ENCODE results near the gene PSMA5. TPM values are rescaled to one million over a fixed set of nuclear protein-coding genes. Genes with fewer than 3 reads are reported as not detected.

PSMA5 gene
- total and polyA plus RNA-seq, 2 experiments from 2014 or later = 64.4 to 90.1 TPM

DNA sequence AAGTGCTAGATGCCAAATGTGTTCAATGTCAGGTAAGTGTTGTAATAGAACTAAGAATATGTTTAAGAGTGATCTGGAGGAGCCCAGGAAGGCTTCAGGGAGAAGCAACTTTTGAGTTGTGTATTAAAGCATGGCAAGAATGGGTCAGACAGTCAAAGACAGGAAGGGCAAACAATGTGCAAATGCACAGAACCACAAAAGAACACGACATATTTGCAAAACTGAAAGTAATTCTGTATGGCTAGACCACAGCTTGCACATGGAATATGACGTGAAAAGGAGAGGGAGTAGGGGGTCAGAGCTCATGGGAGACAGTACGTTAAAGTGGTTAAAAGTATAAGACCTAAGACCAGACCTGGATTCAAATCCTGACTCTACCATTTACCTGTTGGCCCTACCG is 21.4 kb downstream of the PSMA5 start:
- H2AFZ ChIP-seq = no peak overlapping the region

DNA sequence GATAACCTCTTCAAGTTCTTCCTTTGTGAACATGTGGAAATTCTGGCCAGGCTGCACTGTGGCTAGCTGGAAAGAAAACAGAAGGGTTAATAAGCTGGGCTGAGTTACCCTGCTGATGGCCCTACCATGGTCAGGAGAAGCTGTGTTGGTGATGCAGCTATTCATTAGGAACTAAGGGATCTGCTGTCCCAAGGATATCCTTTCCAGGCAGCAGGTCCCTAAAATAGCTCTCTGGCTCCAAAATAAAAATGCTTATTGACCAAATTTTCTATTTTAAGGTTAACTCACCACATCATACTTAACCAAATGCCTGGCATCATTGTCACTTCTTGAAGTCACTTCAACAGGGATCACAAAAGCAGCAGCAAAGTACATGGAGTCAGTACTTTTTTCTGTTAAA is 24.2 kb downstream of the PSMA5 start:
- Histone ChIP-seq H3K4me2 (no peak overlapping the region), H3K4me1 (ENCODE audit: insufficient read depth) (peaks cover 9% of the 10 kb centered on the region), H3K27ac (no peak overlapping the region), H3K9me3 (ENCODE audit: low read depth) (no peaks in the 10 kb centered on the region), H3K36me3 (replicated peaks; ENCODE audit: insufficient read depth, low read depth) (peaks cover 3% of the 10 kb centered on the region), H3K9me2 (replicated peaks; ENCODE audit: insufficient read depth) (no peaks in the 10 kb centered on the region), H3K27me3 (no peaks in the 10 kb centered on the region), H4K20me1 (ENCODE audit: insufficient read depth, poor library complexity, severe bottlenecking) (no peaks in the 10 kb centered on the region), H3K4me3 (no peak overlapping the region), H3K79me2 (peaks cover under 1% of the 10 kb centered on the region), H2AFZ (no peak overlapping the region)
- TF ChIP-seq EZH2phosphoT487 (IDR thresholded peaks at IDR 0.05; ENCODE audit: low read depth, severe bottlenecking, unreplicated experiment) = no peak
- TF ChIP-seq, protein P1, sequence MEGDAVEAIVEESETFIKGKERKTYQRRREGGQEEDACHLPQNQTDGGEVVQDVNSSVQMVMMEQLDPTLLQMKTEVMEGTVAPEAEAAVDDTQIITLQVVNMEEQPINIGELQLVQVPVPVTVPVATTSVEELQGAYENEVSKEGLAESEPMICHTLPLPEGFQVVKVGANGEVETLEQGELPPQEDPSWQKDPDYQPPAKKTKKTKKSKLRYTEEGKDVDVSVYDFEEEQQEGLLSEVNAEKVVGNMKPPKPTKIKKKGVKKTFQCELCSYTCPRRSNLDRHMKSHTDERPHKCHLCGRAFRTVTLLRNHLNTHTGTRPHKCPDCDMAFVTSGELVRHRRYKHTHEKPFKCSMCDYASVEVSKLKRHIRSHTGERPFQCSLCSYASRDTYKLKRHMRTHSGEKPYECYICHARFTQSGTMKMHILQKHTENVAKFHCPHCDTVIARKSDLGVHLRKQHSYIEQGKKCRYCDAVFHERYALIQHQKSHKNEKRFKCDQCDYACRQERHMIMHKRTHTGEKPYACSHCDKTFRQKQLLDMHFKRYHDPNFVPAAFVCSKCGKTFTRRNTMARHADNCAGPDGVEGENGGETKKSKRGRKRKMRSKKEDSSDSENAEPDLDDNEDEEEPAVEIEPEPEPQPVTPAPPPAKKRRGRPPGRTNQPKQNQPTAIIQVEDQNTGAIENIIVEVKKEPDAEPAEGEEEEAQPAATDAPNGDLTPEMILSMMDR (IDR thresholded peaks at IDR 0.05; ENCODE audit: poor library complexity) = no peak
- no peak for TF ChIP-seq EZH2 (IDR thresholded peaks at IDR 0.05; ENCODE audit: borderline replicate concordance)
- no peak for DNase-seq (ENCODE audit: low spot score)

More for the DNA sequence above, 21.4 kb downstream of the PSMA5 start:
- Histone ChIP-seq H3K9me3 (ENCODE audit: low read depth) (no peaks in the 10 kb centered on the region), H3K27ac (no peak overlapping the region), H3K4me3 (no peak overlapping the region), H3K4me2 (no peak overlapping the region), H3K9me2 (replicated peaks; ENCODE audit: insufficient read depth) (no peaks in the 10 kb centered on the region), H3K36me3 (replicated peaks; ENCODE audit: insufficient read depth, low read depth) (peaks cover 3% of the 10 kb centered on the region), H3K27me3 (no peaks in the 10 kb centered on the region), H3K79me2 (no peaks in the 10 kb centered on the region), H3K4me1 (ENCODE audit: insufficient read depth) (no peaks in the 10 kb centered on the region), H4K20me1 (ENCODE audit: insufficient read depth, poor library complexity, severe bottlenecking) (no peaks in the 10 kb centered on the region)
- TF ChIP-seq EZH2 (IDR thresholded peaks at IDR 0.05; ENCODE audit: borderline replicate concordance) (no peak), EZH2phosphoT487 (IDR thresholded peaks at IDR 0.05; ENCODE audit: low read depth, severe bottlenecking, unreplicated experiment) (no peak)
- TF ChIP-seq, protein P1 (IDR thresholded peaks at IDR 0.05; ENCODE audit: poor library complexity) = no peak
- DNase-seq (ENCODE audit: low spot score) = no peak
- WGBS (ENCODE audit: low lambda C conversion rate, missing lambda C conversion rate) = 94% methylated on average over 4 of the region's 4 CpGs

DNA sequence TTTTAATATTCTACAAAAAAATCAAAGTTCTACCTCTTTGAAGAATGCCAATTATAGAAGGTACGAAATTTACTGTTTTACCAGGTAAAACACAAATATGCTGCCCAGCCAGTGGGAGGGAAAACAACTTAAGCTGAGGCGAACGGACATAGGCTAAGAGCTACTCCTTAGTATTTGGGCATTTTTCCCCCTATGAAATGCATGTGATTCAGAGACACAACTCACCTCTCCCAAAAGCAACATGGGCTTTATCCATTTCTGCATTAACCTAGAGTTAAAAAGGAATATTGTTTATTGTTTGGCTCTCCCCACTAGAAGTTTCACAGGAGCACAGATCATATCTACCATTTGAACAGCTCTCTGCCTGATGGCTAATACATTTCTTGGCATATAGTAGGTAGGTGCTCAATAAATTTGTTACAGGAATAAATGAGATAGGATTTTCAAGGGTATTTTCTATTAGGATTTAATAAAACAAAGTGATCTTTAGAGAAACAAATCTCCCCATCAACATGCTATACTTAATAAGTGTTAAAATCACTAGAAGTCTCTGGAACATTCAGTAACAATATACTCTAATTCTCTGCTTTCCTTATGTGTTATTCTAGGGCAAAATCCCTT is 26.1 kb downstream of the PSMA5 start:
- H3K27me3 ChIP-seq = no peaks in the 10 kb centered on the region
- no peak for DNase-seq (ENCODE audit: low spot score)
- H3K9me3 ChIP-seq (ENCODE audit: low read depth) = no peaks in the 10 kb centered on the region
- 89% methylated on average over 3 of the region's 3 CpGs for WGBS (ENCODE audit: low lambda C conversion rate, missing lambda C conversion rate)
- H2AFZ ChIP-seq = no peak overlapping the region
- peaks cover 9% of the 10 kb centered on the region for H3K4me1 ChIP-seq (ENCODE audit: insufficient read depth)
- TF ChIP-seq, protein P1 (IDR thresholded peaks at IDR 0.05; ENCODE audit: poor library complexity) = no peak
- no peak for TF ChIP-seq EZH2phosphoT487 (IDR thresholded peaks at IDR 0.05; ENCODE audit: low read depth, severe bottlenecking, unreplicated experiment)
- no peak for TF ChIP-seq EZH2 (IDR thresholded peaks at IDR 0.05; ENCODE audit: borderline replicate concordance)
- H3K4me2 ChIP-seq = no peak overlapping the region
- no peak overlapping the region for H3K27ac ChIP-seq
- H3K36me3 ChIP-seq (replicated peaks; ENCODE audit: insufficient read depth, low read depth) = peaks cover 3% of the 10 kb centered on the region
- H3K4me3 ChIP-seq = no peak overlapping the region
- H3K79me2 ChIP-seq = peaks cover 19% of the 10 kb centered on the region
- no peaks in the 10 kb centered on the region for H3K9me2 ChIP-seq (replicated peaks; ENCODE audit: insufficient read depth)
- no peaks in the 10 kb centered on the region for H4K20me1 ChIP-seq (ENCODE audit: insufficient read depth, poor library complexity, severe bottlenecking)
